Purkinje cell (primary cell): ENCODE data around the gene DIABLO. TPM values are rescaled to one million over a fixed set of nuclear protein-coding genes. Genes with fewer than 3 reads are reported as not detected.

Source experiments
- polyA plus RNA-seq: library from polyadenylated mRNA; unstranded; fragments of >200 nt; fragmentation: Nextera tagmentation; gene quantifications from 2 replicates; pipeline ENCODE4 v1.2.1, GENCODE V29; 2014

DIABLO gene
- 50.7 and 61.4 TPM in 2 replicates for polyA plus RNA-seq

DNA sequence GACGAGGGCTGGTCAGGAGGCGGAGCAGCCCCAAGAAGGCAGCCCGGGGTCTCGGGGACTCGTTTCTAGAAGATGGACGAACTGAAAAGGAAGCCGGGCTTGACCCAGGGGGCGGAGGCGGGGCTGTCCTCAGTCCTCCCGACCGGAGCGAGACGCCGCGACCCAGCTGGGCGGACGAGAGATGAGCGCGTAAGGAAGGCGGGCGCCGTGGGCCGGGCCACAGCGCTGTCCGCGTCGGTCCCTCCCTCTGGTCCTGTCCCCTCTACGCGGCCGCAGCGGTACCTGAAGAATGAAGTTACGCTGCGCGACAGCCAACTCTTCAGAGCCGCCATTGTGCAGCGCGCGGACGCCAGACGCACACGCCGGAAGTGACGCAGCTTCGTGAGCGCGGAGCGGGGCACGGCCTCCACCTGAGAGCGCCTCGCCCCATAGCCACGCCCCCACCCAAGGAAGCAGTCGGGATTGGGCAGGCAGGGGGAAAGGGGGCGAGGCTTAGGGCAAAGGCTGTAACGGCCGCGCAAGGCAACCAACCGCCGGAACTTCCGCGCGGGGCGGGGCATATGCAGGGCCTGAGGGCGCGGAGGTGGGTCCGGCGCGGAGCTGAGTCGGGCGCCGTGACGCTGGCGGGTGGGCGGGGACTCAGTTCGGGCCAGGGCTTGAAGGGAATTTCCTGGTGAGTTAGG lies at the start of gene DIABLO:
DIABLO (minus strand) TSS at position 370 of the 683 bp plus-strand sequence; CDS start at position 332, 38 bp downstream.

DNA sequence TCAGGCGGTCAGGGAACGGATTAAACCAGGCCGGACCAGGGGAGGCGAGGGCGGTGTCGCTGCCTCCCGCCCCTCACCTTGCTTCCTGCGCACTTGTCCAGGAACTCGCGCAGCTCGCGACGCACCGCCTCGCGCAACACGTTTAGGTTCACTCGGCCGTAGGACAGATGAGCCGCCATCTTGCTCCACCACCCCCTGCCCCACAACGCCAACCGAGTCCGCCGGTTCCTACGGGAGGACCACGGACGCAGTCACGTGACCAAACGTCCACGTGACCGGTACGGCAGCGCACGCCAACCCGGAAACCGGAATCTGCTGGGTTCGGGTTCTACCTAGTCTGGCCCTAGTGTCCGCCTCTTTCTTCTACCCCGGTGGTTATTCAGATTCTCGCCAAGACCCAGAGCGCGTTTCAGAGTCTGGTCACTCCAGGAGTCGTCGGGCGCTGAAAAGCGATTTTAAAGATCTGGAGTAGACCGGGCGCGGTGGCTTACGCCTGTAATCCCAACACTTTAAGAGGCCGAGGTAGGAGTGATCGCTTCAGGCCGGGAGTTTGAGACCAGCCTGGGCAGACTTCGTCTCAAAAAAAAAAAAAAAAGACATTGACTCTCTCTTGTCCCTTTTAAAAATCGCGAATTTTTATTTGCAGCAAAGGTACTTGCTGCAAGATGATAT lies 40.5 kb upstream of the DIABLO start, which contains the start of gene VPS33A:
VPS33A (minus strand) TSS at position 265 of the 672 bp plus-strand sequence; CDS start at position 179, 86 bp downstream.

DNA sequence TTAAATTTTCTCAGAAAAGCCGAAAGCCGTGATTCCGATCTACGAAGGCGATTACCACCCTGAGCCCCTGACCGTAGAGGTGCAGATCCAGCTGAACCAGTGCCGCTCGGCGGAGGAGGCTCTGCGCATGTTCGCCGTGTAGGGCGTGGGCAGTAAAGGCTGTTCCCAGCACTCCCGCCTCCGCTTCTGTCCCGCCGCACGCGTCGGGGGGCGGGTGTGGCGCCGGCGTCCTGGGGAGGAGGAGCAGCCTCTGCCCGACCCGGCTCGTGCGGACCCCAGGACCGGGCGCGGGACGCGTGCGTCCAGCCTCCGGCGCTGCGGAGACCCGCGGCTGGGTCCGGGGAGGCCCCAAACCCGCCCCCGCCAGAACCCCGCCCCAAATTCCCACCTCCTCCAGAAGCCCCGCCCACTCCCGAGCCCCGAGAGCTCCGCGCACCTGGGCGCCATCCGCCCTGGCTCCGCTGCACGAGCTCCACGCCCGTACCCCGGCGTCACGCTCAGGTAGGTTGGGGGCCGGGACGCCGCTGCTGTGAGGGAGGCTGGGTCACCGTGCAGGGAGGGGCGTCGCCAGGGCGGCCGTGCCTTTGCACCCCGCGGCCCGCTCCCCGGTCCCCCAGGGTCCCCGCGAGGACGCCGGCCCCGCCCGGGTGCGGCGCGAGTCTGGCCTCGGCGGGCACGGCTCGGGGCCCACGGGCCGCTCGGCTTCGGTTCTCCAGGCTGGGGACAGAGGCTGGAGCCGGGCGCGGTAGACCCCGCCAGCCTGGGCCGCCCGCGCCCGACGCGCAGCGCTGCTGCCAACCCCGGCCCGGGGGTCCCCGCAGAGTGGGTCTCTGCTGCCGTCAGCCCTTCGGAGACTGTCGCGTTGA lies 22.3 kb downstream of the DIABLO start, which contains the start of gene B3GNT4:
B3GNT4 (plus strand) TSS at position 409 of the 866 bp plus-strand sequence. CDS start 910 bp downstream, outside the sequence.

DNA sequence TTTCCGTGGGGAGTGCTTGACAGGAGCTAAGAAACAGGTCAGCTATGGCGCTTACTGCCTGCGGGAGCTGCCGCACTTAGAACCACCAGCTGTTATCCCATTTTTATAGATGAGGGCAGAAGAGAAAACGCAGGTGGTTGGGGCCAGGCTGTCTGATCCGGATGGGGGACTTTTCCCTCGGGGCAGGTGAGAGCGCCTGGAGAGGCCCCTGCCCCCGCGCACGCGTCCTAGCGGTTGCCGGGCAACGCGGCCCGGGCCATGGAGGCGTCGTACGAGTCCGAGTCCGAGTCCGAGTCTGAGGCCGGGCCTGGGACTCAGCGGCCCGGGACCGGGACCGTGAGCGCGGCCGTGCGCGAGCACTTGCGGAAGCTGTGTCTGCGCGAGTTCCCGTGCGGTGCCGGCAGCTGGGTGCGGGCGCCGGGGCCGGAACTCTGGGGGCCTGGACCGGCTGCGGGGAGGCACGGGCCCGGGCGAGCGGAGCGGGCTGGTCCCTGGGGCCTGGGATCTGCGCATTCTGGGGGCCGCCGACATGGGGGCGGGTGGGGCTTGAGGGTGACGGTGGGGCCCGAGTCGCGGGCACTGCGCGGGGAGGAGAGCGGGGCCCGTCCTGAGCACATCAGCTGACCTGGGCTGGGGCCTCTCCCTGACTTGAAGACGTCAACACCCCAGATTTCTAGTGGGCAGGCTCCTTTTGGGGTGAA lies 42.8 kb downstream of the DIABLO start, which contains the start of gene LRRC43:
LRRC43 (plus strand) TSS at position 237 of the 701 bp plus-strand sequence; CDS start at position 259, 22 bp downstream.

DNA sequence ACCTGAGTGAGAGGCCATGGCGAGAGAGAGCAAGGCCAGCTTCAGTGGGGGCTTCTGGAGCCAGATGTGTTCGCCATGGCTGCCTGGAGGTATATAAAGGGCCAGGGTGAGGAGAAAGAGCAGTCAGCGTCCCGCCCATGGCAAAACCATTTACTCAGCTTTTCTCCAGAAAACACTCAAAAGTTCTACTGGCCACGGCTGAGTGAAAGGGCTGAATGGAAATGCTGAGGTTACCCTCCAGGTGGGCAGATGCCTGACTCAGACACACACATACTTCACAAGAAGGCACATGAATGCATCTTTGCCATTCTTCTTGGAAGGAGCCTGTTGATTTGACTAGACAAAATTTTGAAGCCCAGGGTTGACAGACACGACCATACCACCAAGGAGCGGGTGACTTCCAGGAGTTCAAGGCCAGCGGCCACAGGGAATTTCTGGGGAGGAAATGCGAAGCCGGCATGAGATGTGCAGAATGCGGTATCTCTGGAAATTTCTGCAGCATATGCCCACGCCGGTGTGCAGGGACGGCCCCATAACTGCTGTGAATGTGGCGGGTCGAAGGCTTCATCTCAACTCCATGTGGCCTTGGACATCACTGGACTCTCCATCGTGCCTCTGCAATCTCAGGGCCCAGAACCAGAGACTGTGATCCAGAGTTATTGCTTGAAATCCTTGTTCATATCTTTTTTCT lies 51.6 kb downstream of the DIABLO start, which contains the start of gene IL31:
IL31 (minus strand) TSS at position 67 of the 691 bp plus-strand sequence; CDS start at position 18, 49 bp downstream.

Other genes starting within 250 kb of the DIABLO start
- gene BCL7A, start 204.2 kb downstream of the DIABLO start, polyA plus RNA-seq, result 4.0 and 6.4 TPM in 2 replicates
- gene MLXIP, start 147.3 kb downstream of the DIABLO start, polyA plus RNA-seq, result 2.3 and 2.9 TPM in 2 replicates
- gene IL31, start 51.8 kb downstream of the DIABLO start, polyA plus RNA-seq, result not detected in 2 replicates
- gene LRRC43, start 42.9 kb downstream of the DIABLO start, polyA plus RNA-seq, result 0.73 TPM in 1 of 2 replicates, not detected in the other
- gene B3GNT4, start 22.3 kb downstream of the DIABLO start, polyA plus RNA-seq, result 3.0 and 4.2 TPM in 2 replicates
- gene VPS33A, start 40.4 kb upstream of the DIABLO start, polyA plus RNA-seq, result 8.6 and 17.3 TPM in 2 replicates
- 38.1 and 57.9 TPM in 2 replicates for gene CLIP1, start 196.6 kb upstream of the DIABLO start, polyA plus RNA-seq